RPMI7951 (cell line): ENCODE results near the gene UBB. TPM values are rescaled to one million over a fixed set of nuclear protein-coding genes. Genes with fewer than 3 reads are reported as not detected.

ENCODE experiments used
- DNase-seq: peaks from one replicate; pipeline ENCODE4 v3.0.0-alpha.2; 2012; ENCODE audit warnings: low read depth
- total RNA-seq: library from RNA; depleted of rRNA; stranded (reverse); fragments of >200 nt; shearing (Covaris generic); gene quantifications from 2 replicates; pipeline ENCODE4 v1.2.3, GENCODE V29; 2014; rRNA removed

UBB gene
- total RNA-seq: 2,073 and 2,186 TPM in 2 replicates

GRCh38 chr17:16380640-16381495 lies at the start of gene UBB:
Gene UBB, plus strand, starts transcription at chr17:16381091. Its CDS starts 817 bp downstream, at chr17:16381908.
- peak; percentile 97 for DNase-seq

GRCh38 chr17:16338391-16338790 lies 42.5 kb upstream of the UBB start:
- DNase-seq: no peak

GRCh38 chr17:16339402-16339801 lies 41.5 kb upstream of the UBB start:
- no peak for DNase-seq

- DNase-seq: no peak
Measured at GRCh38 chr17:16339959-16340358, 40.9 kb upstream of the UBB start.

- DNase-seq: peak; percentile 36
Measured at GRCh38 chr17:16342979-16343378, 37.9 kb upstream of the UBB start.

GRCh38 chr17:16343569-16343968 lies 37.3 kb upstream of the UBB start:
- no peak for DNase-seq

- no peak for DNase-seq
Measured at GRCh38 chr17:16345565-16345964, 35.3 kb upstream of the UBB start.

GRCh38 chr17:16346721-16347271 lies 34.1 kb upstream of the UBB start:
- DNase-seq: no peak

GRCh38 chr17:16348586-16348985 lies 32.3 kb upstream of the UBB start:
- DNase-seq: no peak

- DNase-seq: no peak
Measured at GRCh38 chr17:16349431-16349830, 31.5 kb upstream of the UBB start.

GRCh38 chr17:16351831-16352230 lies 29.1 kb upstream of the UBB start:
- no peak for DNase-seq

- peak; percentile 38 for DNase-seq
Measured at GRCh38 chr17:16352303-16352666, 28.6 kb upstream of the UBB start.

GRCh38 chr17:16352667-16353316 lies 28.1 kb upstream of the UBB start:
- DNase-seq: peak; percentile 22

GRCh38 chr17:16353317-16354174 lies 27.3 kb upstream of the UBB start, which contains the start of gene CENPV:
Gene CENPV, minus strand, starts transcription at chr17:16353469. Its CDS starts 33 bp downstream, at chr17:16353436.
- peak; percentile 18 for DNase-seq

GRCh38 chr17:16354585-16354984 lies 26.3 kb upstream of the UBB start:
- no peak for DNase-seq

GRCh38 chr17:16358394-16358793 lies 22.5 kb upstream of the UBB start:
- no peak for DNase-seq

- no peak for DNase-seq
Measured at GRCh38 chr17:16361874-16362273, 19.0 kb upstream of the UBB start.

- DNase-seq: peak; percentile 66
Measured at GRCh38 chr17:16363749-16364536, 16.9 kb upstream of the UBB start.

- DNase-seq: no peak
Measured at GRCh38 chr17:16364625-16365024, 16.3 kb upstream of the UBB start.

- peak; percentile 61 for DNase-seq
Measured at GRCh38 chr17:16371742-16372141, 9.1 kb upstream of the UBB start.
